GM21367 (cell line): ENCODE data around the gene E2F3.
A peak's percentile ranks its signal among the peaks of the same experiment; 100 is the strongest.

Source experiments
- ATAC-seq: cut with Tn5 transposase; IDR thresholded peaks from one replicate; pipeline ENCODE4 v1.9.1; 2021; ENCODE audit not compliant: unreplicated experiment

The E2F3 gene

GRCh38 chr6:20401205-20402091, at the start of gene E2F3:
Gene E2F3 (plus strand): TSS chr6:20401879. CDS start chr6:20402233, 354 bp downstream.
- peak; percentile 81 for ATAC-seq

- no peak for ATAC-seq
Measured at GRCh38 chr6:20352346-20352745, 49.3 kb upstream of the E2F3 start.

GRCh38 chr6:20353134-20353533, 48.5 kb upstream of the E2F3 start:
- no peak for ATAC-seq

GRCh38 chr6:20354366-20354765, 47.3 kb upstream of the E2F3 start:
- no peak for ATAC-seq

- ATAC-seq, result no peak
Measured at GRCh38 chr6:20360471-20361119, 41.1 kb upstream of the E2F3 start.

- ATAC-seq, result no peak
Measured at GRCh38 chr6:20362623-20363022, 39.1 kb upstream of the E2F3 start.

GRCh38 chr6:20364327-20364726, 37.4 kb upstream of the E2F3 start:
- no peak for ATAC-seq

- ATAC-seq, result peak; percentile 70
Measured at GRCh38 chr6:20365456-20365855, 36.2 kb upstream of the E2F3 start.

GRCh38 chr6:20366082-20366830, 35.4 kb upstream of the E2F3 start:
- no peak for ATAC-seq

GRCh38 chr6:20367743-20368485, 33.8 kb upstream of the E2F3 start:
- no peak for ATAC-seq

GRCh38 chr6:20370393-20370792, 31.3 kb upstream of the E2F3 start:
- ATAC-seq, result no peak

GRCh38 chr6:20370801-20371200, 30.9 kb upstream of the E2F3 start:
- ATAC-seq, result no peak

GRCh38 chr6:20375436-20375835, 26.2 kb upstream of the E2F3 start:
- no peak for ATAC-seq

GRCh38 chr6:20377623-20378265, 23.9 kb upstream of the E2F3 start:
- ATAC-seq, result no peak

- ATAC-seq, result no peak
Measured at GRCh38 chr6:20379231-20379630, 22.4 kb upstream of the E2F3 start.

- ATAC-seq, result no peak
Measured at GRCh38 chr6:20386218-20386617, 15.5 kb upstream of the E2F3 start.

- ATAC-seq, result no peak
Measured at GRCh38 chr6:20389066-20389465, 12.6 kb upstream of the E2F3 start.

- no peak for ATAC-seq
Measured at GRCh38 chr6:20393297-20393696, 8.4 kb upstream of the E2F3 start.

GRCh38 chr6:20399518-20399917, 2.2 kb upstream of the E2F3 start:
- ATAC-seq, result no peak

- ATAC-seq, result no peak
Measured at GRCh38 chr6:20400456-20401204, 1.0 kb upstream of the E2F3 start.
